K562 (cell line): ENCODE results near the gene PTGES3. TPM values are rescaled to one million over a fixed set of nuclear protein-coding genes. Genes with fewer than 3 reads are reported as not detected.

ENCODE experiments used
- CBFB ChIP-seq: sonication (generic); formaldehyde crosslinking; IDR thresholded peaks from 2 replicates; pipeline ENCODE4 v1.4.0; 2020; ENCODE audit warnings: mild to moderate bottlenecking, missing genetic modification reagents
- CBX8 ChIP-seq: fragments of 200-600 bp; sonication (generic); IDR thresholded peaks from 2 replicates; pipeline ENCODE4 v1.6.1; 2012; ENCODE audit warnings: borderline replicate concordance, mixed run types, low read depth, mild to moderate bottlenecking, moderate library complexity, mixed read lengths, low read length, control low read depth, inconsistent platforms; ENCODE audit not compliant: poor library complexity, severe bottlenecking; ENCODE audit errors: extremely low read depth
- FIP1L1 ChIP-seq: fragments of 200-400 bp; formaldehyde crosslinking; IDR thresholded peaks from 2 replicates; pipeline ENCODE4 v1.6.1; 2018; ENCODE audit warnings: mild to moderate bottlenecking, low read depth, low read length; ENCODE audit not compliant: poor library complexity, severe bottlenecking
- HEY1 ChIP-seq: fragments of 250-450 bp; sonication (Bioruptor Pico); IDR thresholded peaks from 2 replicates; pipeline ENCODE4 v1.5.0; 2020; ENCODE audit warnings: mild to moderate bottlenecking, moderate library complexity, borderline replicate concordance
- HMGN3 ChIP-seq: IDR thresholded peaks from 2 replicates; pipeline ENCODE4 v1.6.1; 2011; ENCODE audit warnings: borderline replicate concordance, low read depth, mild to moderate bottlenecking, mixed read lengths, low read length; ENCODE audit not compliant: insufficient read length; ENCODE audit errors: extremely low read depth
- HNRNPK ChIP-seq: fragments of 200-400 bp; formaldehyde crosslinking; IDR thresholded peaks from one replicate; pipeline ENCODE4 v1.6.1; 2018; ENCODE audit warnings: mild to moderate bottlenecking, low read depth, low read length; ENCODE audit not compliant: poor library complexity, severe bottlenecking
- PTBP1 ChIP-seq: fragments of 200-400 bp; formaldehyde crosslinking; IDR thresholded peaks from 2 replicates; pipeline ENCODE4 v1.6.1; 2017; ENCODE audit warnings: low read depth, low read length
- SIN3B ChIP-seq: fragments of 450-650 bp; IDR thresholded peaks from 2 replicates; pipeline ENCODE4 v1.6.1; 2017; ENCODE audit warnings: low read depth, mild to moderate bottlenecking, moderate library complexity
- SMARCA4 ChIP-seq: fragments of 450-650 bp; IDR thresholded peaks from 2 replicates; pipeline ENCODE4 v1.6.1; 2016
- SMARCB1 ChIP-seq: IDR thresholded peaks from 2 replicates; pipeline ENCODE4 v1.6.1; 2011; ENCODE audit warnings: improper control_type of control experiment, low read depth; ENCODE audit not compliant: insufficient read length
- THAP12 ChIP-seq: fragments of 250-450 bp; sonication (Bioruptor Pico); IDR thresholded peaks from 2 replicates; pipeline ENCODE4 v1.9.0; 2021; ENCODE audit warnings: mild to moderate bottlenecking, inconsistent platforms
- ZBTB1 ChIP-seq: sonication (generic); formaldehyde crosslinking; IDR thresholded peaks from 2 replicates; pipeline ENCODE4 v1.8.1; 2023; ENCODE audit warnings: missing genetic modification reagents, low read depth, mild to moderate bottlenecking, borderline replicate concordance
- ZNF24 ChIP-seq: fragments of 450-650 bp; IDR thresholded peaks from 2 replicates; pipeline ENCODE4 v1.6.1; 2016
- ZNF280A ChIP-seq: fragments of 450-650 bp; IDR thresholded peaks from 2 replicates; pipeline ENCODE4 v1.6.1; 2018; ENCODE audit warnings: mild to moderate bottlenecking, low read depth; ENCODE audit not compliant: partially characterized antibody
- ZNF408 ChIP-seq: fragments of 250-450 bp; sonication (Bioruptor Pico); IDR thresholded peaks from 2 replicates; pipeline ENCODE4 v1.4.0; 2020; ENCODE audit warnings: low read depth, mild to moderate bottlenecking, moderate library complexity
- ZNF75A ChIP-seq: fragments of 450-650 bp; formaldehyde crosslinking; IDR thresholded peaks from 2 replicates; pipeline ENCODE4 v1.4.0; 2020; ENCODE audit warnings: mild to moderate bottlenecking
- polyA plus RNA-seq, 8 experiments: library from polyadenylated mRNA; depleted of rRNA in 4 of 8; stranded (reverse) in 5 of 8; unstranded in 3 of 8; fragments of >200 nt; fragmentation: Nextera tagmentation in 2 of 8; fragmentation: Illumina TruSeq in 1 of 8; extraction: Ambion mirVana in 2 of 8; extraction: Trizol in 1 of 8; gene quantifications; 2 replicates each; pipeline versions ENCODE4 v1.2.1 to v1.2.3, GENCODE V29; 2011 to 2014; ENCODE audit warnings: inconsistent platforms in 1 of 8, missing spikeins in 1 of 8
- total RNA-seq, 7 experiments: library from RNA; depleted of rRNA in 6 of 7; stranded (reverse); fragments of >200 nt in 6 of 7; fragmentation: Illumina TruSeq in 2 of 7; extraction: Trizol in 2 of 7; gene quantifications; 2 replicates each; pipeline versions ENCODE4 v1.2.1 to v1.2.3, GENCODE V29; 2011 to 2021; ENCODE audit warnings: low replicate concordance in 1 of 7
- TF ChIP-seq, protein P1 (sequence below), 2 experiments: fragments of 250-450 bp in 1 of 2; fragments of 450-650 bp in 1 of 2; sonication (Bioruptor Pico) in 1 of 2; IDR thresholded peaks; 2 replicates each; pipeline versions ENCODE4 v1.6.1 to v1.8.0; 2016 to 2021; ENCODE audit warnings: mild to moderate bottlenecking in 2 of 2, moderate library complexity in 2 of 2, missing compliant biosample characterization in 1 of 2, missing genetic modification characterization in 1 of 2
- TF ChIP-seq, protein P2 (sequence below): fragments of 450-650 bp; IDR thresholded peaks from 2 replicates; pipeline ENCODE4 v1.6.1; 2016; ENCODE audit warnings: mild to moderate bottlenecking

The PTGES3 gene
- total and polyA plus RNA-seq, 9 of the 15 experiments (the other 6 are each of a cell fraction or from before 2014, with no cell fraction given) = 163 to 501 (median 213) TPM

DNA sequence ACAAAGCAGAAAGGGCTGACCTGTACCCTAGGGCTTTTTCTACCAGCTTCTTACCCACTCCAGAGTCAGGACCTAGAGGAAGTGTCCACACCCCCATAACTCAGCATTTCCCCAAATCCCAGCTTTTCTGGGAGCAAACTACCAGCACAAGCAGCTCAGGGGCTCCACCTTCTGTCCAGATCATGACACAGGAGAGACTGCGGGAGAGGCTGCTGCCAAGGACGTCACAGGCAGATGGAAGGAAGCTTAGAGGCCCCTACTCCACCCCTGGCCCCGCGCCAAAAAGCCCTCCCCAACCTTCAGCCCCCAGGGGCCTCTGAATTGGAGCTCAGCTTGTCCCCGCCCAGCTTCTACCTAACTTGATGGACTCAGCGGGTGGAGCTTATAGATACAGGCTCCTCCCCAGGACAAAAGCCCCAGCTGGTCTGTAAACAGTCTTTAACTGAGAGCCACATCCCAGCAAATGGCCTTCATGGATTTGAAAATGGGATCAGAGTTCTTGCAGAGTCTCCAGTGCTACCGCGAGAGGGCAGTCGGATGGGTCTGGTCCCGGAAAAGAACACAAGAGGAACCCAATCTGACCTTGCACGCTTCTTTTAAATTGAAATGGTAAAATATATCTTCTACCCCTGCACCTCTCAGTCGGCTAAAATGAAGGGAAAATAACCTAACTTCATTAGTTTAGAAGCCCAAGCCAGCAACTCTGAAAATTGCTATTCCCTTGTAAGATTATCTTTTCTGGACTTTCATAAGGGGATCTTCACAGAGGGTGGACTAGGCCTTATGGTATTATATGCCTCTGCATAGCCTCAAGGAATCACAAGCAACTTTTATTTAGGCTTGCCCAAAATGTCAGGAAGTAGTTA, 51.2 kb downstream of the PTGES3 start (continued):
- TF ChIP-seq ZNF280A (no peak), HMGN3 (no peak), ZNF408 (CRISPR knock-in tag) (no peak), FIP1L1 (no peak), THAP12 (CRISPR knock-in tag) (no peak), SMARCA4 (no peak; the same call in 1 of the 2 replicates), CBFB (CRISPR knock-in tag) (no peak), PTBP1 (no peak), CBX8 (no peak), HNRNPK (no peak), ZBTB1 (no peak), ZNF75A (0 out of 2 replicates have a peak, but pooled peaks have one; percentile 56), HEY1 (CRISPR knock-in tag) (no peak), SMARCB1 (no peak), SIN3B (no peak), ZNF24 (peak; percentile 94)
- TF ChIP-seq, protein P1, sequence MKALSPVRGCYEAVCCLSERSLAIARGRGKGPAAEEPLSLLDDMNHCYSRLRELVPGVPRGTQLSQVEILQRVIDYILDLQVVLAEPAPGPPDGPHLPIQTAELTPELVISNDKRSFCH (CRISPR knock-in tag; IDR thresholded peaks at IDR 0.05) = no peak
- TF ChIP-seq, protein P1 (tag; IDR thresholded peaks at IDR 0.05) = no peak
- TF ChIP-seq, protein P2, sequence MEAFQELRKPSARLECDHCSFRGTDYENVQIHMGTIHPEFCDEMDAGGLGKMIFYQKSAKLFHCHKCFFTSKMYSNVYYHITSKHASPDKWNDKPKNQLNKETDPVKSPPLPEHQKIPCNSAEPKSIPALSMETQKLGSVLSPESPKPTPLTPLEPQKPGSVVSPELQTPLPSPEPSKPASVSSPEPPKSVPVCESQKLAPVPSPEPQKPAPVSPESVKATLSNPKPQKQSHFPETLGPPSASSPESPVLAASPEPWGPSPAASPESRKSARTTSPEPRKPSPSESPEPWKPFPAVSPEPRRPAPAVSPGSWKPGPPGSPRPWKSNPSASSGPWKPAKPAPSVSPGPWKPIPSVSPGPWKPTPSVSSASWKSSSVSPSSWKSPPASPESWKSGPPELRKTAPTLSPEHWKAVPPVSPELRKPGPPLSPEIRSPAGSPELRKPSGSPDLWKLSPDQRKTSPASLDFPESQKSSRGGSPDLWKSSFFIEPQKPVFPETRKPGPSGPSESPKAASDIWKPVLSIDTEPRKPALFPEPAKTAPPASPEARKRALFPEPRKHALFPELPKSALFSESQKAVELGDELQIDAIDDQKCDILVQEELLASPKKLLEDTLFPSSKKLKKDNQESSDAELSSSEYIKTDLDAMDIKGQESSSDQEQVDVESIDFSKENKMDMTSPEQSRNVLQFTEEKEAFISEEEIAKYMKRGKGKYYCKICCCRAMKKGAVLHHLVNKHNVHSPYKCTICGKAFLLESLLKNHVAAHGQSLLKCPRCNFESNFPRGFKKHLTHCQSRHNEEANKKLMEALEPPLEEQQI = no peak
